Neural progenitor cell (in vitro differentiated cells): Measurements from ENCODE around the gene ZNF366. TPM values are rescaled to one million over a fixed set of nuclear protein-coding genes. Genes with fewer than 3 reads are reported as not detected.

Experiments
- DNase-seq: peaks from one replicate; pipeline ENCODE4 v3.0.0-alpha.2; 2016; ENCODE audit warnings: low spot score
- H2AFZ ChIP-seq: fragments of 200-600 bp; sonication (generic); replicated peaks from 2 replicates; pipeline ENCODE4 v1.6.1; 2016; ENCODE audit warnings: antibody characterized with exemption
- H3F3A ChIP-seq: fragments of 200-600 bp; sonication (generic); 2 replicates; pipeline ENCODE4 v1.6.1; 2016; ENCODE audit warnings: antibody characterized with exemption, low read depth
- H3K27ac ChIP-seq: fragments of 200-600 bp; sonication (generic); 2 replicates; pipeline ENCODE4 v1.5.1; 2016; ENCODE audit warnings: mild to moderate bottlenecking
- H3K27me3 ChIP-seq: fragments of 200-600 bp; sonication (generic); 2 replicates; pipeline ENCODE4 v1.6.1; 2016; ENCODE audit warnings: mild to moderate bottlenecking, moderate library complexity
- H3K36me3 ChIP-seq: fragments of 200-600 bp; sonication (generic); 2 replicates; pipeline ENCODE4 v1.5.1; 2016
- H3K4me1 ChIP-seq: fragments of 200-600 bp; sonication (generic); 2 replicates; pipeline ENCODE4 v1.6.1; 2016; ENCODE audit warnings: mixed run types
- H3K4me2 ChIP-seq: fragments of 200-600 bp; sonication (generic); 2 replicates; pipeline ENCODE4 v1.6.1; 2016
- H3K4me3 ChIP-seq: fragments of 200-600 bp; sonication (generic); 2 replicates; pipeline ENCODE4 v1.5.1; 2016
- H3K79me2 ChIP-seq: fragments of 200-600 bp; sonication (generic); 2 replicates; pipeline ENCODE4 v1.6.1; 2016; ENCODE audit warnings: low read depth
- H3K9ac ChIP-seq: fragments of 200-600 bp; sonication (generic); 2 replicates; pipeline ENCODE4 v1.6.1; 2016
- H3K9me3 ChIP-seq: fragments of 200-600 bp; sonication (generic); 2 replicates; pipeline ENCODE4 v1.5.1; 2016; ENCODE audit warnings: low read depth
- H4K20me1 ChIP-seq: fragments of 200-600 bp; sonication (generic); 2 replicates; pipeline ENCODE4 v1.6.1; 2016; ENCODE audit warnings: low read depth
- H3K27ac Mint-ChIP-seq: 3 replicates; pipeline ENCODE4 v1.8.0; 2021; ENCODE audit warnings: mixed read lengths
- H3K27me3 Mint-ChIP-seq: 2 replicates; pipeline ENCODE4 v1.8.0; 2022; ENCODE audit warnings: low read depth, mild to moderate bottlenecking, inconsistent platforms, moderate library complexity, mixed read lengths; ENCODE audit not compliant: insufficient read depth
- H3K36me3 Mint-ChIP-seq: 3 replicates; pipeline ENCODE4 v1.8.0; 2021; ENCODE audit warnings: mixed read lengths
- H3K4me1 Mint-ChIP-seq: 3 replicates; pipeline ENCODE4 v1.8.0; 2021; ENCODE audit warnings: mixed read lengths
- H3K4me3 Mint-ChIP-seq: 3 replicates; pipeline ENCODE4 v1.8.0; 2021; ENCODE audit warnings: mild to moderate bottlenecking, moderate library complexity, mixed read lengths
- H3K9me3 Mint-ChIP-seq: 3 replicates; pipeline ENCODE4 v1.8.0; 2020; ENCODE audit warnings: mixed read lengths
- CTCF ChIP-seq: fragments of 200-600 bp; sonication (generic); IDR thresholded peaks from 2 replicates; pipeline ENCODE4 v1.5.1; 2017; ENCODE audit warnings: antibody characterized with exemption, mild to moderate bottlenecking
- EZH2 ChIP-seq: fragments of 200-600 bp; sonication (generic); IDR thresholded peaks from 2 replicates; pipeline ENCODE4 v1.6.1; 2017; ENCODE audit warnings: antibody characterized with exemption, mild to moderate bottlenecking, moderate library complexity
- EZH2phosphoT487 ChIP-seq: fragments of 200-600 bp; sonication (generic); IDR thresholded peaks from 2 replicates; pipeline ENCODE4 v1.6.1; 2017; ENCODE audit warnings: antibody characterized with exemption
- total RNA-seq: library from RNA; depleted of rRNA; stranded (reverse); fragments of >200 nt; gene quantifications from 2 replicates; pipeline ENCODE4 v1.2.3, GENCODE V29; 2015; ENCODE audit warnings: low replicate concordance

ZNF366 gene
- total RNA-seq, 1 donor from 2014 or later = not detected

GRCh38 chr5:72494623-72495124 lies 12.5 kb downstream of the ZNF366 start:
- Histone ChIP-seq H3F3A (no peaks in the 10 kb centered on the region), H3K4me1 (no peaks in the 10 kb centered on the region), H3K36me3 (no peaks in the 10 kb centered on the region), H3K4me3 (no peak overlapping the region), H3K9ac (no peak overlapping the region), H2AFZ (peak overlapping the region; percentile 0), H3K9me3 (no peaks in the 10 kb centered on the region), H3K27me3 (no peaks in the 10 kb centered on the region), H3K79me2 (no peaks in the 10 kb centered on the region), H4K20me1 (no peaks in the 10 kb centered on the region), H3K4me2 (no peak overlapping the region), H3K27ac (no peak overlapping the region)
- Mint-ChIP-seq H3K4me1 (peaks cover 14% of the 10 kb centered on the region), H3K27me3 (peaks cover 2% of the 10 kb centered on the region), H3K9me3 (no peaks in the 10 kb centered on the region), H3K4me3 (no peak overlapping the region), H3K36me3 (no peaks in the 10 kb centered on the region), H3K27ac (no peak overlapping the region)
- no peak for TF ChIP-seq EZH2phosphoT487
- no peak for TF ChIP-seq CTCF
- DNase-seq = no peak

DNA sequence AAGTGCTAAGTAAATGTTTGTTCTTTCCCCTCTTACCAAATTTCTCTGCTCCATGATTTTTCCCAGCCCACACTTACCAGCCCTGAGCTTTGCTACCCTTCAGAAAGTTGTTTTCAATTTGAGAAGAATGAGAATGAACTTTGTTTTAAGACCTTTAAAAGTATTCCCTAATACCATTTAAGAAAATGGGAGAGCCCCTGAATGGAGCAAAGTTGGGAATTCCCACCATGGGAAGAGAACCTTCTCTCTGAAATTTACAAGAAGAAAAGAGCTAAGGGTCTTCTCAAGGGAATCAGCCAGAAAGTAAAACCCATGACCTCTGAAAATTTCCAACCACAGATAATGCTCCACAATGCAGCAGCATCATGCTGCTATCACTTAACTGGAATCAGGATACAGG lies 17.7 kb downstream of the ZNF366 start:
- H3K27ac Mint-ChIP-seq = no peak overlapping the region
- H3K9ac ChIP-seq = no peak overlapping the region
- no peak overlapping the region for H3K4me2 ChIP-seq
- H2AFZ ChIP-seq = no peak overlapping the region
- no peak for TF ChIP-seq EZH2phosphoT487
- no peak for TF ChIP-seq EZH2
- no peak for TF ChIP-seq CTCF
- H3K4me3 Mint-ChIP-seq = no peak overlapping the region
- H3K4me3 ChIP-seq = no peak overlapping the region
- H3K4me1 ChIP-seq = peaks cover 9% of the 10 kb centered on the region
- H3K4me1 Mint-ChIP-seq = peaks cover 27% of the 10 kb centered on the region
- peaks cover 4% of the 10 kb centered on the region for H3K36me3 Mint-ChIP-seq
- peaks cover 2% of the 10 kb centered on the region for H3K27me3 Mint-ChIP-seq
- no peaks in the 10 kb centered on the region for H4K20me1 ChIP-seq
- H3K27ac ChIP-seq = no peak overlapping the region
- H3K36me3 ChIP-seq = no peaks in the 10 kb centered on the region
- no peaks in the 10 kb centered on the region for H3F3A ChIP-seq
- no peak for DNase-seq
- H3K9me3 ChIP-seq = no peaks in the 10 kb centered on the region
- H3K79me2 ChIP-seq = no peaks in the 10 kb centered on the region
- peaks cover 4% of the 10 kb centered on the region for H3K9me3 Mint-ChIP-seq
- H3K27me3 ChIP-seq = no peaks in the 10 kb centered on the region

- Histone ChIP-seq H3K9me3 (no peaks in the 10 kb centered on the region), H3K36me3 (no peaks in the 10 kb centered on the region), H3K27ac (no peak overlapping the region), H4K20me1 (no peaks in the 10 kb centered on the region), H3K4me1 (peaks cover 9% of the 10 kb centered on the region), H3K79me2 (no peaks in the 10 kb centered on the region), H3F3A (no peaks in the 10 kb centered on the region), H3K9ac (no peak overlapping the region), H3K4me3 (no peak overlapping the region), H3K27me3 (no peaks in the 10 kb centered on the region), H3K4me2 (no peak overlapping the region), H2AFZ (no peak overlapping the region)
- Mint-ChIP-seq H3K4me1 (peaks cover 23% of the 10 kb centered on the region), H3K4me3 (no peak overlapping the region), H3K27ac (no peak overlapping the region), H3K36me3 (peaks cover 4% of the 10 kb centered on the region), H3K9me3 (peaks cover 4% of the 10 kb centered on the region), H3K27me3 (peaks cover 2% of the 10 kb centered on the region)
- no peak for TF ChIP-seq EZH2
- TF ChIP-seq EZH2phosphoT487 = no peak
- TF ChIP-seq CTCF = no peak
- DNase-seq = no peak
These were observed 18.5 kb downstream of the ZNF366 start for GRCh38 chr5:72488756-72489155.
